Non-pigmented ciliary epithelial cell (primary cell): Measurements from ENCODE around the gene DPP4.

Experiments
- DNase-seq: peaks from one replicate; pipeline ENCODE4 v3.0.0-alpha.2; 2010; ENCODE audit warnings: low read depth

The DPP4 gene

DNA sequence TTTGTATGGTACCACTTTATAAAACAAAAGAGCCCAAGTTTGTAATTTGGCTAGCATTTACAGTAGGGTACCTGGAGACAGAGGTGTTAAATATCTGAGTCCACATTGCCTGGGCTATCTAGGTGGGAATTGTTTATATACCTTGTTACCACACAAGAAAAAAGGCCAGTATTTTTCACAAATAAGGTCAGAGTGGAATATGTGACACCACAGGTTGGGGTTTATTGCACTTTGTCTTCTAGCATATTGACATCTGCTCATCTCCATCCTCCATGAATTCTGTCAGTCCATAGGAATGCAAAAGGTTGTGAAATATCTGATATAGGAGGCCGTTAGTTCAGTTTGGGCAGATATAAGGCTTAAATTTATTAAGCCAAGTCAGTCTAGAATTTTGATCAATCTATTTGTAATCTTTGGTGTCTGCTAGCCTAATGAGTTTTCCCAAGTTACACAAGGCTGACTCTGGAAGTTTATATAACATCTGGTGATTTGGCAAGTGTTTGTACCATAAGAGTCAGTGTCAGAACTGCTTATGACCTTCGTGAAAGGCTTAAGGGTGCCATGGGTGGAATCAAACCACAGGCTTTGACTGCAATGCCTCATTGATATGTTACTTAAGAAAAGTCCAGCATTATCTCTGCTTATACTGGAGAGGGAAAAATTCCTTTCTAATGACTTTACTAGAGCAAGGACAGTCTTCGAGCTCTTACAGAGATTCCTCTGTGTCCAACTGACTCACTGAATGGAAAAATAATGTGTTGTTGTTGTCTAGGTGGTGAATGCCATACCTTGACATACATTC is 11.3 kb upstream of the DPP4 start:
- peak; percentile 72 for DNase-seq

GRCh38 chr2:162084536-162084935 is 10.5 kb upstream of the DPP4 start:
- DNase-seq, result no peak

DNA sequence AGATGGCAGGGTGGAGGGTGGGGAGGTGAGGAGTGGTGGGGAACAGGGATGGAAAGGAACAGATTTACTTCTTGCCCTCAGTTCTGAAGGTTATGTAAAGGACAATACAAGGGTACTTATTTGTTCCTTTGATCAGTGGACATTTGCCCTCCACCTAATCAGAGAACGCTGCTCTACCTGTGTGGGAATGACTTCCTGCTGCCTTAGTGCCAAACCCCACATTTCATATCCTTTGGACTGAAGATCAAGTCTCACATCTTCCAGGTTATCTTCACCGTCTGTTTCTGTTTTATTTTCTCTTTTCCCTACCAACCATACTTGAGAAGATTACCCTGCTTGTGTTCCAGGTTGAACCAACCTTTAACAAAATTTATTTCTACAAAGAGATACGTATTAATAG is 8.7 kb upstream of the DPP4 start:
- no peak for DNase-seq

GRCh38 chr2:162082036-162082435 is 8.0 kb upstream of the DPP4 start:
- DNase-seq, result no peak

- DNase-seq, result no peak
These were observed 5.5 kb upstream of the DPP4 start for GRCh38 chr2:162079514-162079913.

DNA sequence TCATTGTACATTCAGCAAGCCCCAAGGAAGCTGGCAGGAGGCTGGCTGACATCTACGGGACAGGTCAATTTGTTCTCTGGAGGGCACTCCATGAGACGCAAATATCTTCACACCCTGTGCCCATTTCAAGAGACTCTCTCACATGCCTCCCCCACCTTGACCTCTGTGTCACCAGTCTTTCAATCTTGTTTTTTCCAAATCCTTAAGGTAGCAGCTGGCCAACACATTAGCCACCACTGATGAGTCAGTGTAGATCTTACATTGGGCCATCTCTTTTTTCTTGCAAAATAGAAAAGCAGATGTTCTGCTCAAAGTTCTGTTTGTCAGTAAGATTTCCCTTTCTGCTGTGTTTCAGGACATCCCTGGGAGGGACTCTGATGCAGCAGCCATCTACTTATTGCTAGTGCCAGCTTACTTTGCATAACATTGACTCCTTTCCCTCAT is 1.7 kb upstream of the DPP4 start:
- no peak for DNase-seq

- no peak for DNase-seq
These were observed 1.1 kb upstream of the DPP4 start for GRCh38 chr2:162074928-162075688.

DNA sequence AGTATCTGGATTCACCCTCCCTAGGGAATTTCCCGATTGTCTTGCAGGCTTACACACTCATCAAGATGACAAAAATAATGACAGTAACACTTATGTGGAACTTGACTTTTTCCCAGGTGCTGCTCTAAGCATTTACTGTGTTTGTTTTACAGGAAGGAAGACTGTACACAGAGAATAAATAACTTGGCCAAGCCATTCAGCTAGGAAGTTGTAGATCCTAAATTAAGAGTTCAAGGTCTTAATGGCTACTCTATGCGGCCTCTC is 549 bp upstream of the DPP4 start:
- no peak for DNase-seq

DNA sequence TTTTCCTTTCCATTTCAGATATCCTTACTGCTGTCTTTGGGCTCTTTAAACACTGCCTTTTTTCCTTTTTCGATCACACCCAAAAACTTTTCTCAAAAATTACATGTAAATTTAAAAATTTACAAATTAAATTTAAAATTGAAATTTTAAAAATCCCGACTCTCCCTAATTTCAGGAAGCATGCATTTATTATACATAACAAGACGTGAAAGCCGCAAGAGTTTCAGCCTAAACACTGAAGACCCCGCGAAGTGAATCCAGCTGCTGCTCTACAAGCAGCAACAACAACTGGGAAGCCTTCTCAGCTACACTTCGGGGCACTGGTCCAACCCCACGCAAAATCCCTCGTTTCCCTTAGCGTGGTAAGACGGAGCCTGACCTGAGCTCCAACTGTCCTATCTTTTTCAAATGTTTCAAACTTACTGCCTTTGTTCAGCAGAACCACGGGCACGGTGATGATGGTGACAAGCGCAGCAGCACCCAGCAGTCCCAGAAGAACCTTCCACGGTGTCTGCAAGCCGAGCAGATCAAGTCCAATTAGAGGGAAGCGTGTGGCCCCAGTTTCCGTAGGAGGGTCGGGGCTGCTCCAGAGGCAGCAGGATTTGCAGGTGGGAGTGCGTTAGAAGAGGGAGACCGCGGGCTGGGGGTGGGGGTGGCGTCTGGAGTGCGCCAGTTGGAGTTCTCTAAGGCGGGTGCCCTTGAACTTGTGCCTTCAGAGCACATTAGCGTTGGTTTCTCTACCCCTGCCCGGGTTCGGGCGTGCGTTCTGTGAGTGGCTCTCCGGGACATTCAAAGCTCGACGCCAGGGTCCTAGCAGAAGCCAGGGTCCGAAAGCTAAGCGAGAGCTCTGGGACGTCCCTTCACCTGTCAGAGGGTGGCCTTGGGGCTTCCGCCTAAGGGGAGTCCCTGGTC is 783 bp downstream of the DPP4 start:
- no peak for DNase-seq

DNA sequence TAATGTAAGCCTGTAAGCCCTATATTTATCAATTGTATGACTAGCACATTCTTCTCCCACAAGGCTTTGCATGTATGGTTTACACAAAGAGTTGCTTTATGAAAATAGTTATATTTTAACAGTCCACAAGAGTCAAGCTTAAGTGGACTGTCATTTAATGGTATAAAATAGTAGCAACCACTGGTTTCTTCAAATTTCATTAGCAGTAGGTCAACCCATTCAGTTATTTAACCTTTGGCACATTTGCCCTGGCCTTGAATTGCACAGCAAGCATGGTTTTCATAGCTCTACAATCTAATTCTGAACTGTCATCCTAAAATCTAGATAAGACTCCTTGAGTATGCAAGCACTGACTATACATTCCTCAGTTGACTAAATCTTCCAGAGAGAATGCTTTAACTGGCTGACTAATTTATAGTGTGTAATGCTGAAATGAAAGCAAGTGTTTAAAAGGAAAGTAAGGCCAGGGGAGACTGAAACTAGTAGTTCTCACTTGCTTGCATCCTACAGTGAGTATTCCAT is 1.8 kb downstream of the DPP4 start:
- DNase-seq, result peak; percentile 59

- DNase-seq, result peak; percentile 27
These were observed 3.0 kb downstream of the DPP4 start for GRCh38 chr2:162071001-162071400.

GRCh38 chr2:162070228-162070936 is 3.6 kb downstream of the DPP4 start:
- DNase-seq, result no peak

- no peak for DNase-seq
These were observed 4.6 kb downstream of the DPP4 start for GRCh38 chr2:162069267-162069903.

DNA sequence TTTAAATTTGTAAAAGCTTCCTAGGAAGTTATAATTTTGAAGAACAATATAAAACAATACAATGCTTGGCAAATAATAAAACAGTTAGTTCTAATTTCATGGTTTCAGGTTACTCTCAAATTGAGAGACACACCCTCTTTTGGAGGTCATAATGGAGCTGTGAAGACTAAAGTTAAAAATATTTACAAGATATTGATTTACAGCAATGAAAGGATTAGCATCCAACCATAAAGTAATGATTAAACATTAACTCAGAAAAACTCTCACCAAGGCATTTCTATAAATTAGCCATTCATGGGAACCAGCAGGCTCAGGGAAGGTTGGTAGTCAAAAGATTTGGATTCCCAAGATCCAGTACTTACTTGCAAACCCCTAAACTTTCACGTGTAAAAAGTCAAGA is 6.4 kb downstream of the DPP4 start:
- no peak for DNase-seq

- DNase-seq, result no peak
These were observed 8.2 kb downstream of the DPP4 start for GRCh38 chr2:162065767-162066166.

DNA sequence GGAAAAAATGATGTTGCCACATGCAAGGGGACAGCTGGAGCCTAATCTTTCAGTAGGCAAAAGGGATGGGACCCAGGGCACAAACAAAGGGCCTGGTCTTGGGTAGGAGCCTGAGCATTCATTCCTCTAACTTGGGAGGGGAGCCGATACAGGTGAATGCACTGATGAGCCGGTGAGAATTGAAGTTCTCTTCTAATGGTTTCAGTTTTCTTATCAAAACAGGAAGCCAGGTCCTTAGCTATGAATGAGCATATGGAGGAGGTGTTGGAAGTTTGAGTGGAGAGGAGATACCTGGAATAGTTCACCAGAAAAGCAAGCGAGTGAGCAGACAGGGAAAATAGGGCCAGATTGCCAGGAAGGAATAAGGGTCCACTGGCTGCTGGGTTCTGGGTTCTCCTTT is 10.1 kb downstream of the DPP4 start:
- DNase-seq, result no peak

DNA sequence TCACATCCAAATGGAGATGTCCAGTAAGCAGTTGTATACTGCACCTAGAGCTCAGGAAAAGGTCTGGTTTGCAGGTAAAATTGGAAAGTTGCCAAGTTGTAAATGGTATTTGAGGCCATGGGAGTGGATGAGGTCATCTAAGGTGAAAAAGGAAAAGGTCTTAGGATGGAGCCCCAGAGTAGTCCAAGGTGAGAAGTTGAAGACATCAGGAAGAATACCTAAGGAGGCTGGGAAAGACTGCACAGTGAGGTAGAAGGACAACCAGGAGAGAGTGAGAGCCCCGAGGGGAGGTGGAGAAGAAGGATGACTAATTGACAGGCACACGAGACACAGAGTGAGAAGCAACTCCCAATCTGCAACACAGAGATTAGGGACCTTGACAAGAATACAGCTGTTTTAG is 10.7 kb downstream of the DPP4 start:
- no peak for DNase-seq

DNA sequence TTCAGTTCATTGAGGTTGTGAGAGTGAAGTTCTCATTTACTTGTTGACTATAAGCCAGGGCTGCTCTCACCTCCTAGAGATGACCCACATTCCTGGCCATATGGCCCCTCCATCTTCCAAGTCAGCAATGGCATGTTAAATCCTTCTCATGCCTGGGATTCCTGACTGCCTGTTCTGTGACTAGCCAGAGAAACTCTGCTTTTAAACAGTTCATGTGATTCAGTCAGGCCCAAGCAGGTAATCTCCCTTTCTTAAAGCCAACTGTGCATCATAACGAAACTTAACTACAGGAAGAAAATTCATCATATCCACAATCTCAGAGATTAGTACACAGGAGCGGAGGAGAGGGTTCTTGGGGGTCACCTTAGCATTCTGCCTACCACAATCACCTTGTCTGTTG is 11.5 kb downstream of the DPP4 start:
- no peak for DNase-seq

DNA sequence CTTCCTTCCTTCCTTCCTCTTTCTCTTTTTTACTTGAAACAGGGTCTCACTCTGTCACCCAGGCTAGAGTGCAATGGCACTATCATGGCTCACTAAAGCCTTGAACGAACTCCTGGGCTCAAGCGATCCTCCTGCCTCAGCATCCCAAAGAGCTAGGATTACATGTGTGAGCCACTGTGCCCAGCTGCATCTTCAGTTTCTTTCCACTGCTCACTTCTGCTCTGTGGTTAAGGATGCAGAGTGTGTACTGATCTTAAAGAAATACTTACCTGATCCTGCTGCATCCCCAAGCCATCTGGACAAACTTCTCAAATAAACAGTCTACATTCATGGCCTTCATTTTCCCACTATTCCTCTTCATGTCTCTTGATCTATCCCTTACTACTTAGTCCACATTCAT is 13.0 kb downstream of the DPP4 start:
- no peak for DNase-seq

- DNase-seq, result no peak
These were observed 13.5 kb downstream of the DPP4 start for GRCh38 chr2:162060532-162060931.

GRCh38 chr2:162058973-162059668 is 14.9 kb downstream of the DPP4 start:
- no peak for DNase-seq
